ENCODE data around the gene FSCN2. TPM values are rescaled to one million over a fixed set of nuclear protein-coding genes. Genes with fewer than 3 reads are reported as not detected.

The FSCN2 gene
- total and polyA plus RNA-seq, 5 experiments from 2014 or later = 0.96 to 2.0 TPM; not detected in 3

GRCh38 chr17:81570964-81571363 is 42.8 kb downstream of the FSCN2 start:
- ATAC-seq (no peak), DNase-seq (no peak)
- Mint-ChIP-seq H3K36me3 (peaks cover 0 to 79% (median 3%) of the 10 kb centered on the region in 3 donors), H3K27me3 (no peaks in the 10 kb centered on the region), H3K4me1 (peaks cover 0 to 2% (median 0%) of the 10 kb centered on the region in 4 donors), H3K4me3 (no peak overlapping the region), H3K9me3 (no peaks in the 10 kb centered on the region), H3K27ac (no peak overlapping the region)
- POLR2A ChIA-PET = interaction anchor here (1.1 kb wide), 1 partner anchor 15 kb away, joined by 3 read pairs; no protein-coding TSS in a partner anchor

- no peaks in the 10 kb centered on the region for H3K27me3 Mint-ChIP-seq
- ATAC-seq (no peak), DNase-seq (no peak)
- no peak overlapping the region for H3K27ac Mint-ChIP-seq
- peaks cover 3 to 6% (median 5%) of the 10 kb centered on the region in 4 donors for H3K4me1 Mint-ChIP-seq
- H3K9me3 Mint-ChIP-seq = no peaks in the 10 kb centered on the region
- POLR2A ChIA-PET = no interaction called here
- no peak overlapping the region for H3K4me3 Mint-ChIP-seq
- peaks cover 0 to 74% (median 6%) of the 10 kb centered on the region in 3 donors for H3K36me3 Mint-ChIP-seq
Observed at GRCh38 chr17:81572563-81573168, 44.5 kb downstream of the FSCN2 start.

- ATAC-seq = no peak
- Mint-ChIP-seq H3K36me3 (peaks cover 0 to 69% (median 7%) of the 10 kb centered on the region in 3 donors), H3K4me1 (peaks cover 8 to 16% (median 10%) of the 10 kb centered on the region in 4 donors), H3K9me3 (no peaks in the 10 kb centered on the region), H3K27ac (peak overlapping the region in 1 of 10 donors; percentile 40), H3K4me3 (no peak overlapping the region), H3K27me3 (no peaks in the 10 kb centered on the region)
- POLR2A ChIA-PET = no interaction called here
- DNase-seq = no peak
Observed at GRCh38 chr17:81573794-81574642, 45.8 kb downstream of the FSCN2 start.

- POLR2A ChIA-PET = no interaction called here
- H3K27me3 Mint-ChIP-seq = no peaks in the 10 kb centered on the region
- ATAC-seq (no peak), DNase-seq (no peak)
- H3K36me3 Mint-ChIP-seq = peaks cover 0 to 69% (median 7%) of the 10 kb centered on the region in 3 donors
- H3K4me1 Mint-ChIP-seq = peaks cover 9 to 19% (median 11%) of the 10 kb centered on the region in 4 donors
- H3K27ac Mint-ChIP-seq = no peak overlapping the region
- H3K9me3 Mint-ChIP-seq = no peaks in the 10 kb centered on the region
- no peak overlapping the region for H3K4me3 Mint-ChIP-seq
Observed at GRCh38 chr17:81574643-81574956, 46.4 kb downstream of the FSCN2 start.

GRCh38 chr17:81575836-81576235 is 47.7 kb downstream of the FSCN2 start:
- Mint-ChIP-seq H3K9me3 (no peaks in the 10 kb centered on the region), H3K27me3 (no peaks in the 10 kb centered on the region), H3K4me1 (peaks cover 12 to 30% (median 15%) of the 10 kb centered on the region in 4 donors), H3K4me3 (no peak overlapping the region), H3K27ac (peak overlapping the region in 1 of 10 donors; percentile 29), H3K36me3 (peaks cover 0 to 64% (median 10%) of the 10 kb centered on the region in 3 donors)
- POLR2A ChIA-PET = no interaction called here
- no peak for DNase-seq
- no peak for ATAC-seq

GRCh38 chr17:81576621-81577277 is 48.6 kb downstream of the FSCN2 start:
- no peak for ATAC-seq
- DNase-seq = no peak
- Mint-ChIP-seq H3K4me3 (no peak overlapping the region), H3K27me3 (no peaks in the 10 kb centered on the region), H3K4me1 (peaks cover 12 to 30% (median 15%) of the 10 kb centered on the region in 4 donors), H3K36me3 (peaks cover 0 to 63% (median 10%) of the 10 kb centered on the region in 3 donors), H3K9me3 (no peaks in the 10 kb centered on the region), H3K27ac (peak overlapping the region in 1 of 10 donors; percentile 92)
- POLR2A ChIA-PET = no interaction called here

- no peaks in the 10 kb centered on the region for H3K27me3 Mint-ChIP-seq
- peaks cover 12 to 30% (median 16%) of the 10 kb centered on the region in 4 donors for H3K4me1 Mint-ChIP-seq
- H3K9me3 Mint-ChIP-seq = no peaks in the 10 kb centered on the region
- no peak overlapping the region for H3K4me3 Mint-ChIP-seq
- no peak for DNase-seq
- ATAC-seq = no peak
- peak overlapping the region in 4 of 10 donors; percentile 22 to 92 (median 78) for H3K27ac Mint-ChIP-seq
- POLR2A ChIA-PET = no interaction called here
- peaks cover 0 to 63% (median 10%) of the 10 kb centered on the region in 3 donors for H3K36me3 Mint-ChIP-seq
Observed at GRCh38 chr17:81577278-81578000, 49.3 kb downstream of the FSCN2 start.

- no peaks in the 10 kb centered on the region for H3K27me3 Mint-ChIP-seq
- H3K36me3 Mint-ChIP-seq = peaks cover 0 to 61% (median 10%) of the 10 kb centered on the region in 3 donors
- DNase-seq (no peak), ATAC-seq (no peak)
- H3K4me1 Mint-ChIP-seq = peaks cover 12 to 30% (median 15%) of the 10 kb centered on the region in 4 donors
- no peaks in the 10 kb centered on the region for H3K9me3 Mint-ChIP-seq
- H3K4me3 Mint-ChIP-seq = no peak overlapping the region
- H3K27ac Mint-ChIP-seq = peak overlapping the region in 1 of 10 donors; percentile 92
- POLR2A ChIA-PET = no interaction called here
Observed at GRCh38 chr17:81578038-81578441, 49.9 kb downstream of the FSCN2 start.

- ATAC-seq (no peak), DNase-seq (no peak)
- Mint-ChIP-seq H3K27ac (peak overlapping the region in 1 of 10 donors; percentile 92), H3K4me3 (no peak overlapping the region), H3K9me3 (no peaks in the 10 kb centered on the region), H3K4me1 (peaks cover 12 to 30% (median 16%) of the 10 kb centered on the region in 4 donors), H3K36me3 (peaks cover 0 to 65% (median 10%) of the 10 kb centered on the region in 3 donors), H3K27me3 (no peaks in the 10 kb centered on the region)
- POLR2A ChIA-PET = no interaction called here
Observed at GRCh38 chr17:81578561-81579225, 50.5 kb downstream of the FSCN2 start.

GRCh38 chr17:81579298-81579697 is 51.1 kb downstream of the FSCN2 start:
- Mint-ChIP-seq H3K27me3 (no peaks in the 10 kb centered on the region), H3K4me3 (no peak overlapping the region), H3K9me3 (no peaks in the 10 kb centered on the region), H3K4me1 (peaks cover 12 to 30% (median 16%) of the 10 kb centered on the region in 4 donors), H3K36me3 (peaks cover 0 to 65% (median 10%) of the 10 kb centered on the region in 3 donors), H3K27ac (no peak overlapping the region)
- POLR2A ChIA-PET = no interaction called here
- ATAC-seq = no peak
- DNase-seq = no peak

- Mint-ChIP-seq H3K4me3 (no peak overlapping the region), H3K27ac (peak overlapping the region in 3 of 10 donors; percentile 66 to 88 (median 86)), H3K4me1 (peaks cover 12 to 30% (median 16%) of the 10 kb centered on the region in 4 donors), H3K9me3 (no peaks in the 10 kb centered on the region), H3K27me3 (no peaks in the 10 kb centered on the region), H3K36me3 (peaks cover 0 to 66% (median 10%) of the 10 kb centered on the region in 3 donors)
- POLR2A ChIA-PET = no interaction called here
- DNase-seq = no peak
- no peak for ATAC-seq
Observed at GRCh38 chr17:81579821-81580321, 51.7 kb downstream of the FSCN2 start.

- H3K9me3 Mint-ChIP-seq = no peaks in the 10 kb centered on the region
- no peak for DNase-seq
- peaks cover 0 to 68% (median 15%) of the 10 kb centered on the region in 3 donors for H3K36me3 Mint-ChIP-seq
- no peaks in the 10 kb centered on the region for H3K27me3 Mint-ChIP-seq
- peaks cover 12 to 30% (median 16%) of the 10 kb centered on the region in 4 donors for H3K4me1 Mint-ChIP-seq
- H3K4me3 Mint-ChIP-seq = no peak overlapping the region
- POLR2A ChIA-PET = interaction anchor here (0.7 kb wide), 1 partner anchor 21 kb away, joined by 5 read pairs; no protein-coding TSS in a partner anchor
- H3K27ac Mint-ChIP-seq = peak overlapping the region in 3 of 10 donors; percentile 24 to 88 (median 67)
- ATAC-seq = no peak
Observed at GRCh38 chr17:81580481-81580880, 52.3 kb downstream of the FSCN2 start.
